Upper lobe of left lung (tissue), 4 donors: ENCODE measurements around the gene SGCD.

Source experiments
- CTCF ChIP-seq, 6 experiments: fragments of 450-650 bp in 4 of 6; fragments of 200-600 bp in 2 of 6; sonication (generic) in 2 of 6; IDR thresholded peaks; one replicate each; pipeline ENCODE4 v1.5.1; 2016 to 2019; ENCODE audit warnings: antibody characterized with exemption in 6 of 6
- EP300 ChIP-seq, 4 donors: sonication (generic); formaldehyde crosslinking; IDR thresholded peaks; one replicate each; pipeline ENCODE4 v1.5.1; 2017; ENCODE audit warnings: antibody characterized with exemption in 4 of 4, control low read depth in 2 of 4
- POLR2A ChIP-seq, 4 donors: fragments of 450-650 bp; IDR thresholded peaks; one replicate each; pipeline ENCODE4 v1.5.1; 2016 to 2017; ENCODE audit warnings: antibody characterized with exemption in 4 of 4, mild to moderate bottlenecking in 2 of 4

- no peak for TF ChIP-seq CTCF (IDR thresholded peaks at IDR 0.05)
- no peak for TF ChIP-seq EP300 (IDR thresholded peaks at IDR 0.05)
- TF ChIP-seq POLR2A (IDR thresholded peaks at IDR 0.05): no peak
Measured at GRCh38 chr5:156423597-156423996, 96.6 kb downstream of the SGCD start.
